Small intestine (tissue), 7 donors: Measurements from ENCODE around the gene ALPP. TPM values are rescaled to one million over a fixed set of nuclear protein-coding genes. Genes with fewer than 3 reads are reported as not detected.
"Not testable (repeated sequence)": the region's sequence is repeated elsewhere in the genome, so short reads cannot be mapped to it uniquely, and the experiment has no call there.

Experiments
- DNase-seq, 2 donors: peaks; one replicate each; pipeline versions ENCODE4 v3.0.0 to v3.0.0-alpha.2; 2013
- FAIRE-seq: peaks from 2 replicates; lab custom pipeline; 2012; peaks lifted over from hg19 to GRCh38; lab: Jason Lieb, UNC
- H3K27ac ChIP-seq, 3 donors: one replicate each; pipeline ENCODE4 v1.5.1; 2013; ENCODE audit warnings: low read length in 2 of 3, mild to moderate bottlenecking in 2 of 3, control low read depth in 1 of 3, inconsistent platforms in 1 of 3, low read depth in 1 of 3, moderate library complexity in 1 of 3
- H3K27me3 ChIP-seq, 3 donors: one replicate each; pipeline ENCODE4 v1.6.1; 2013; ENCODE audit warnings: low read length in 3 of 3, inconsistent platforms in 1 of 3; ENCODE audit not compliant: control insufficient read depth in 3 of 3, insufficient read depth in 3 of 3
- H3K36me3 ChIP-seq, 3 donors: one replicate each; pipeline ENCODE4 v1.6.1; 2013; ENCODE audit warnings: low read length in 3 of 3, inconsistent platforms in 1 of 3, low read depth in 1 of 3, mild to moderate bottlenecking in 1 of 3, moderate library complexity in 1 of 3; ENCODE audit not compliant: control insufficient read depth in 3 of 3, insufficient read depth in 2 of 3
- H3K4me1 ChIP-seq, 3 donors: one replicate each; pipeline ENCODE4 v1.6.1; 2013; ENCODE audit warnings: low read length in 2 of 3, inconsistent platforms in 1 of 3, low read depth in 1 of 3, mild to moderate bottlenecking in 1 of 3, moderate library complexity in 1 of 3; ENCODE audit not compliant: control insufficient read depth in 3 of 3, insufficient read depth in 2 of 3
- H3K4me3 ChIP-seq, 3 donors: one replicate each; pipeline ENCODE4 v1.5.1; 2013; ENCODE audit warnings: low read length in 3 of 3, control low read depth in 1 of 3, inconsistent platforms in 1 of 3, low read depth in 1 of 3, mild to moderate bottlenecking in 1 of 3, moderate library complexity in 1 of 3
- H3K9me3 ChIP-seq, 2 donors: one replicate each; pipeline ENCODE4 v1.6.1; 2013; ENCODE audit warnings: low read depth in 1 of 2, low read length in 1 of 2; ENCODE audit not compliant: control insufficient read depth in 2 of 2, insufficient read depth in 1 of 2
- WGBS, 3 donors: extraction: QIAGEN DNeasy Blood & Tissue Kit; methylation state at CpG; one replicate each; pipeline ENCODE4 v1.1.7; 2013; 5-methylcytosine and 5-hydroxymethylcytosine counted together
- polyA plus RNA-seq, 4 donors: library from polyadenylated mRNA; stranded (reverse) in 3 of 4; unstranded in 1 of 4; fragments of 200-250 nt in 3 of 4; fragments of 120-200 nt in 1 of 4; gene quantifications; one replicate each; pipeline versions ENCODE4 v1.2.1 to v1.2.3, GENCODE V29; 2013
- donor health status: healthy with polysubstance abuse.
- donor health status: control.
- donor health status: control.
- donor health status: Bipolar disorder and iron deficiency.
- donor health status: healthy.

ALPP gene
- polyA plus RNA-seq, 4 donors: 0.01 TPM; not detected in 3

DNA sequence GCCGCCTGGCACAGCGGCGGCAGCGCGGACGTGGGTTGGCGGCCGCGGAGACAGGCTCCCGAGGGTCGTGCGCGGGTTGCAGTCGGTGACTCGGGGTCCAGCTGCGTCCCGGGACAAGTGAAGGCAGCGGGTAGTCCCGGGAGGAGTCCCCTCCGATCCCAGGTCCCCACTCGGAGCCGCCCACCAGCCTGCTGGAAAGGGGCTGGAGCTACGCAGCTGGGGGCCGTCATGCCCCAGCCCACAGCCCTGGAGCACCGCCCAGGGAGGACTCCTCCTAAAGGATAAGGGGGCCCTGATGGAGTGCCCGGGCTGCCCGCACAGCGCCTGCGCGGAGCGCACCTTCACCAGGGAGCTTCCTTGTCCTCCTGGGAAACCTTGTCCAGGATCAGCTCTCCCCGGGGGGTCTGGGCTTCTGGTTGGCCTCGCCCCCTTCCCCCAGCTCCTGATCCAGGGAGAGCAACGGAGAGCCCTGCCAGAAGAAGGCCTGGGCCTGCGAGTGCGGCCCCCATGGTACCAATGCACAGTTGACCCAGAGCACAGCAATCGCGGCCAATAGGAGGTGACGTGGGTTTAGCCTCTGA, 25.9 kb upstream of the ALPP start:
- Histone ChIP-seq H3K4me3 (no peak overlapping the region), H3K27me3 (peaks cover 6 to 54% (median 30%) of the 10 kb centered on the region in 3 donors), H3K27ac (no peak overlapping the region), H3K9me3 (no peaks in the 10 kb centered on the region), H3K36me3 (no peaks in the 10 kb centered on the region), H3K4me1 (peaks cover 0 to 3% (median 0%) of the 10 kb centered on the region in 3 donors)
- 53 to 62% (median 54%) methylated on average over 34 to 39 of the region's 39 CpGs for WGBS, 3 donors
- no peak for DNase-seq
- FAIRE-seq: no peak

DNA sequence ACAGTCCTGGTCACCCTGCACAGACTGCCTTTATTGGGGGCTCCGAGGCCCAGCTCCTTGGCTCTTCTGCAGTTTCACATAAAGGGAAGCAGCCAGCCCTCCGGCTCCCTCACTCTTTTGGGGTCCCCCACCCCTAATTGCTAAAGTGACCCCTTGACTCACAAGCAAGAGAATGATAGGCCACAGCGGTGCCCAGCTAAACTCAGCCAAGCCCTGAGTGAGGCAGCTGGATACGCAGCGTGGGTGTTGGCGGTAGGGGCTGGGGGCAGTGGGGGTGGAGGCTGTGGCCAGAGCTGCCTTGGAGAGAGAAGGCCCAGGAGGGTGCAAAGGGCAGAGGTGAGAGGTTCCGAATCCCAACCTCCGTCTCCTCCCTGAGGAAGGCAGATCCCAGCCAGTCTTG, 25.5 kb upstream of the ALPP start:
- 73 to 88% (median 77%) methylated on average over 8 of the region's 8 CpGs for WGBS, 3 donors
- H3K4me3 ChIP-seq: no peak overlapping the region
- DNase-seq: no peak
- peaks cover 0 to 3% (median 0%) of the 10 kb centered on the region in 3 donors for H3K4me1 ChIP-seq
- H3K9me3 ChIP-seq: no peaks in the 10 kb centered on the region
- no peak overlapping the region for H3K27ac ChIP-seq
- no peaks in the 10 kb centered on the region for H3K36me3 ChIP-seq
- FAIRE-seq: no peak
- peaks cover 6 to 54% (median 30%) of the 10 kb centered on the region in 3 donors for H3K27me3 ChIP-seq

DNA sequence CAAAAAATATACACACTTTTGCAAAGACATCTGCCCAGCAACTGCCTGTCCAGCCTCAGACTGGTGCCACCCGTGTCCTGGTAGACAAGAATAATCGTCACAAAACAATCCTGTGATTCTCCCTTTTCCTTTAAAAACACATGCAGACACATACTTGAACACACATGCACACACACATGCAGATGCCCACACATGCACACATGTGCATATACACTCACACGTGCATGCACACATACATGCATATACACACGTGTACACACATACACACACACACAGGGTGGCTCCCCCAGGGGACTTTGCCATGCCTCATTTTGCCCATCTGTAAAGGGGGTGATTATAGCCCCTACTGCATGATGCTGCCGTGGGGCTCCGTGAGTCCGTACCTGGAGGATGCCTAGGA, 24.9 kb upstream of the ALPP start:
- FAIRE-seq (no peak), DNase-seq (no peak)
- Histone ChIP-seq H3K9me3 (no peaks in the 10 kb centered on the region), H3K4me3 (no peak overlapping the region), H3K27ac (no peak overlapping the region), H3K4me1 (peaks cover 0 to 3% (median 0%) of the 10 kb centered on the region in 3 donors), H3K27me3 (peaks cover 6 to 52% (median 30%) of the 10 kb centered on the region in 3 donors), H3K36me3 (no peaks in the 10 kb centered on the region)
- 77 to 80% (median 79%) methylated on average over 7 of the region's 7 CpGs for WGBS, 3 donors

DNA sequence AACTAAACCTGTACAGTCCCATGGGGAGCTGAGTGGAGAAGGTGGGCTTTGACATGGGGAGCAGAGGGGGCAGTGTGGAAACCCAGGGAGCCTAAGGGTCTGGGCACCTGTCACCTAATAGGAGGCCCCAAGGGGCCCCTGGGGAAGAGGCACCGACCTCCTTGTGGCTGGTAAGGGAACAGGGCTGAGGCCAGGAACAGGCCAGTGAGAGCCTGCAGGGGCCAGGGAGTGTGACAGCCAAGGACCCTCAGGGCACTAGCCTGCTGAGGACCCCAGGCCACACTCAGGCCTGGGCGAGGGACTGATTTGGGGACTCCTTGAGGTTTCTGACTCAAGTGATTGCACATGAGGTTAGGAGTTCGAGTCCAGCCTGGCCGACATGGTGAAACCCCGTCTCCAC, 24.5 kb upstream of the ALPP start:
- FAIRE-seq: no peak
- 83 to 89% (median 84%) methylated on average over 5 of the region's 5 CpGs for WGBS, 3 donors
- Histone ChIP-seq H3K9me3 (no peaks in the 10 kb centered on the region), H3K4me3 (no peak overlapping the region), H3K27me3 (peaks cover 6 to 47% (median 27%) of the 10 kb centered on the region in 3 donors), H3K27ac (no peak overlapping the region), H3K4me1 (peaks cover 0 to 3% (median 0%) of the 10 kb centered on the region in 3 donors), H3K36me3 (no peaks in the 10 kb centered on the region)
- no peak for DNase-seq

DNA sequence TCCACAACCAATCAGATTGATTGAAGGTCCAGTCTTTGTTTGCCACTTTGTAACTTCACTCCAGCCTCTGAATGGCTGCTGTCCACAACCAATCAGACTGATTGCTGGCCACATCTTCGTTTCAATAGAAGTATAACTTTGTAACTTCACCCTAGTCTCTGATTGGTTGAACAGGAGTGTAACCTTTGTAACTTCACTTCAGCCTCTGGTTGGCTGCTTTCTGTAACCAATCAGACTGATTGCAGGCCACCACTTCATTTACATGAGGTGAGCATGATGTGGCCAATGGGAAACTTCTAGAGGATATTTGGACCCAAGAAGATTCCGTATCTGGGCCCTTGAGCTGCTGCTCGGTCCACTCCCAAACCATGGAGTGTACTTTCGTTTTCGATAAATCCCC, 16.9 kb upstream of the ALPP start:
- Histone ChIP-seq H3K4me1 (peaks cover 0 to 4% (median 0%) of the 10 kb centered on the region in 3 donors), H3K4me3 (no peak overlapping the region), H3K36me3 (no peaks in the 10 kb centered on the region), H3K27ac (no peak overlapping the region), H3K27me3 (no peaks in the 10 kb centered on the region), H3K9me3 (peaks cover 0 to 3% of the 10 kb centered on the region in 2 donors)
- FAIRE-seq: no peak
- 84 to 89% (median 87%) methylated on average over 5 of the region's 5 CpGs for WGBS, 3 donors
- DNase-seq: peak in 1 of 2 donors; percentile 13

DNA sequence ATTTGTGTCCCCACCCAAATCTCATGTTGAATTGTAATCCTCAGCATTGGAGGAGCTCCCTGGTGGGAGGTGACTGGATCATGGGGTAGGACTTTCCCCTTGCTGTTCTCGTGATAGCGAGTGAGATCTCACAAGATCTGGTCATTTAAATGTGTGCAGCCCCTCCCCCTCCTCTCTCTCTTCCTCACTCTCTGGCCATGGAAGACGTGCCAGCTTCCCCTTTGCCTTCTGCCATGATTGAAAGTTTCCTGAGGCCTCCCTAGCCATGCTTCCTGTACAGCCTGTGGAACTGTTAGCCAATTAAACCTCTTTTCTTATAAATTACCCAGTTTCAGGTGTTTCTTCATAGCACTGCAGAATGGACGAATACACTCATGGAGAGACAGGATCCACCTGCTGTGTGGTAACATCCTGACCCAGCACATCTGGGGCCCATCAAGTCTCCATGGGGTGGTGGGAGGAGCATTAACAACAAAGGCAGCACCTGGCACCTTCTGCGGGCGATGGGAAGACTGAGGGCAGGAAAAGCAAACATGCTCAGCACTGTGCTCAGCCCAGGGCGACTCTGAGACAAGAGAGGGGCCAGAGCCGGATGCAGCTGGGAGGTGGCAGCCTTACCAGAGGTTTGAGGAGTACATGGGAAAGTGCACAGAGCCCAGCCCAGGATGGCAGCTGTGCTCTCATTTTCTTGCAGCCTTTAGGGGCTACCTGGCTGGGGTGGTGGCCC, 16.2 kb upstream of the ALPP start:
- Histone ChIP-seq H3K27ac (no peak overlapping the region), H3K4me3 (no peak overlapping the region), H3K9me3 (peaks cover 0 to 3% of the 10 kb centered on the region in 2 donors), H3K4me1 (peaks cover 0 to 4% (median 0%) of the 10 kb centered on the region in 3 donors), H3K36me3 (no peaks in the 10 kb centered on the region), H3K27me3 (no peaks in the 10 kb centered on the region)
- DNase-seq (no peak), FAIRE-seq (no peak)
- 82 to 90% (median 89%) methylated on average over 8 of the region's 8 CpGs for WGBS, 3 donors

DNA sequence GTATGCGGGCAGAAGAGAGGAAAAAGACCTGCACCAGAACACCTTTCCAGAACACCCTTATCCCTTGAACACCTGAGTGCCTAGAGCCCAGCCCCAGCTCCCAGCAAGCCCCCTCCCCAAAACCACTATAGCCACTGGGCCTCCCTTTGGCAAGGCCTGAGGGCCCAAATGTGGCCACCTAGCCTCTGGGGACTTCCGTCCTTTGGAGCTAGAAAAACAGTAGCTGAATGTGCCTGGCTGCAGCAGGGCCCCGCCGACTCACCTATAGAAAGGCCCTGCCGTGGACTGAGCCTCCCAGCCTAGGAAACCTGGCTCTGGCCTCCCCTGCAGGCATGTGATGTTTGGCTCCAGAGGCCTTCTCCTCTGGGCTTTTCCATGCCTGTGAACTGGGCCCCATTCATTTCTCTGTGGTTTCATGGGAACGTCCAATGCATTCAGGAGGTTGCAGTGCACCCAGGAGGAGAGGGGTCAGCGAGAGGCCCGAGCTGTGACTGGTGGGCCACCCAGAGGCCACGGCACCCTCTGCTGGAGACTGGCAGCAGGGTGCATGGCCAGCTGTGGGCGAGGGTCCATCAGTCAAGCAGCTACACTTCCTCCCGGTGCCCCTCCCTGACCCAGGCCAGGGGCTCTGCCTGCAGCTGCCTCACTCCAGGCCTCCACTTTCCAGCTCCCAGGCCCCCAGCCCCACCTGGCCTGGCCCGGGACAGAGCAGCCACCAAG, 15.3 kb upstream of the ALPP start:
- not testable (repeated sequence) for H3K36me3 ChIP-seq, H3K4me3 ChIP-seq, H3K4me1 ChIP-seq, FAIRE-seq, H3K27me3 ChIP-seq, H3K9me3 ChIP-seq, H3K27ac ChIP-seq, DNase-seq
- 82 to 86% (median 82%) methylated on average over 12 of the region's 12 CpGs for WGBS, 3 donors

DNA sequence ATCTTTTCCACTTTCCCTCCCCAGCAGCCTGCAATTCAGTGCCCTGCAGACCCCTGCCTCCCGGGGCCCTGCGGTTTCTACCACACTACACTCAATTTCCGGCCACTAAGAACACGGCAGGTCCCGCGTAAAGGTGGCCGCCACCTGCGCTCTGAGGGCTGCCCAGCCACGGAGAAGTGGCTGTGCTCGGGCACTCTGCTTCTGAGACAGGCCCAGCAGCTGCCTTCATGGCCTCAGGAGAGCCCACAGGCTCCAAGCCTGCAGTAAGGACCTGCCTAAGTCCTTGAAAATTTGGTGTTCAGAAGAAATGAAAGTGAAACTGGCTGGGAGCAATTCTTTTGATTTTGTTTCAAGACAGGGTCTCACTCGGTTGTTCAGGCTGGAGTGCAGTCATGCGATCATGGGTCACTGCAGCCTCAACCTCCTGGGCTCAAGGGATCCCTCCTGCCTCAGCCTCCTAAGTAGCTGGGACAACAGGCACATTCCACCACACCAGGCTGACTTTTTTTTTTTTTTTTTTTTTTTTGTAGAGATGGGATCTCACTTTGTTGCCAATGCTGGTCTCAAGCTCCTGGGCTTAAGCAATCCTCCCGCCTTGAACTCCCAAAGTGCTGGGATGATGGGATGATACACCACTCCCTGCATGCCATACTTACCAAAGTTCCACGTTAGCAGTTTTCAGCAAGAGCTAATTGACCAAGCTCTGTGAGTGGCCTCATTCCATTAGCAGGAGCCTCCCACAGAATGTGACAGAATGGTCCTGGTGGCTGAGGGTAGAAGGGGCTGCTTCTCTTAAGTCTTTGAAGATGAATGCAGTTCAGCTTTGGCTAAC, 14.6 kb upstream of the ALPP start:
- no peaks in the 10 kb centered on the region for H3K36me3 ChIP-seq
- no peak overlapping the region for H3K27ac ChIP-seq
- peaks cover 0 to 3% (median 0%) of the 10 kb centered on the region in 3 donors for H3K27me3 ChIP-seq
- peaks cover 0 to 4% (median 0%) of the 10 kb centered on the region in 3 donors for H3K4me1 ChIP-seq
- 54 to 72% (median 64%) methylated on average over 14 of the region's 14 CpGs for WGBS, 3 donors
- DNase-seq (peak in 1 of 2 donors; percentile 15), FAIRE-seq (no peak)
- peaks cover 0 to 3% of the 10 kb centered on the region in 2 donors for H3K9me3 ChIP-seq
- peak overlapping the region in 1 of 3 donors; percentile 8 for H3K4me3 ChIP-seq
